OCI-LY1 (cell line): ENCODE results near the gene RPS16.
"Not testable (repeated sequence)": the region's sequence is repeated elsewhere in the genome, so short reads cannot be mapped to it uniquely, and the experiment has no call there.

ENCODE experiments used
- H2AFZ ChIP-seq: fragments of 200-600 bp; sonication (generic), shearing (Covaris generic); 2 replicates; pipeline ENCODE4 v1.6.0; 2014; ENCODE audit warnings: antibody characterized with exemption, mild to moderate bottlenecking, low read length
- H3F3A ChIP-seq: fragments of 200-600 bp; sonication (generic), shearing (Covaris generic); 2 replicates; pipeline ENCODE4 v1.6.0; 2014; ENCODE audit warnings: mild to moderate bottlenecking, antibody characterized with exemption, low read length, moderate library complexity; ENCODE audit not compliant: insufficient read depth
- H3K27ac ChIP-seq: fragments of 200-600 bp; sonication (generic); 2 replicates; pipeline ENCODE4 v1.5.1; 2014; ENCODE audit warnings: low read length, mixed run types, mild to moderate bottlenecking, low read depth; ENCODE audit not compliant: poor library complexity, severe bottlenecking
- H3K27me3 ChIP-seq: fragments of 200-600 bp; sonication (generic); 2 replicates; pipeline ENCODE4 v1.6.0; 2014; ENCODE audit warnings: antibody characterized with exemption, mild to moderate bottlenecking, low read length, moderate library complexity; ENCODE audit not compliant: insufficient read depth
- H3K36me3 ChIP-seq: fragments of 200-600 bp; sonication (generic); 2 replicates; pipeline ENCODE4 v1.6.1; 2014; ENCODE audit warnings: mild to moderate bottlenecking, antibody characterized with exemption, low read length, moderate library complexity, mixed read lengths; ENCODE audit not compliant: insufficient read depth
- H3K4me1 ChIP-seq: fragments of 200-600 bp; sonication (generic); 2 replicates; pipeline ENCODE4 v1.5.1; 2014; ENCODE audit warnings: mild to moderate bottlenecking, low read length, moderate library complexity; ENCODE audit not compliant: insufficient read depth, severe bottlenecking
- H3K4me2 ChIP-seq: fragments of 200-600 bp; sonication (generic), shearing (Covaris generic); 2 replicates; pipeline ENCODE4 v1.6.1; 2014; ENCODE audit warnings: low read length
- H3K4me3 ChIP-seq: fragments of 200-600 bp; sonication (generic); 2 replicates; pipeline ENCODE4 v1.5.1; 2014; ENCODE audit warnings: low read length, low read depth, mild to moderate bottlenecking, mixed read lengths; ENCODE audit not compliant: poor library complexity, severe bottlenecking
- H3K79me2 ChIP-seq: fragments of 200-600 bp; shearing (Covaris generic); 2 replicates; pipeline ENCODE4 v1.6.1; 2016; ENCODE audit warnings: mixed run types, low read length, mixed read lengths; ENCODE audit not compliant: insufficient read depth
- H3K9ac ChIP-seq: fragments of 200-600 bp; sonication (generic), shearing (Covaris generic); 2 replicates; pipeline ENCODE4 v1.6.1; 2014; ENCODE audit warnings: mild to moderate bottlenecking, low read length, mixed read lengths
- H3K9me2 ChIP-seq: fragments of 200-600 bp; sonication (generic), shearing (Covaris generic); 2 replicates; pipeline ENCODE4 v1.6.1; 2014; ENCODE audit warnings: low read depth, mild to moderate bottlenecking, low read length, mixed read lengths
- H3K9me3 ChIP-seq: fragments of 200-600 bp; shearing (Covaris generic); 2 replicates; pipeline ENCODE4 v1.6.1; 2014; ENCODE audit warnings: low read length, mixed read lengths
- H4K20me1 ChIP-seq: fragments of 200-600 bp; sonication (generic), shearing (Covaris generic); 2 replicates; pipeline ENCODE4 v1.6.0; 2016; ENCODE audit warnings: mild to moderate bottlenecking, low read length; ENCODE audit not compliant: insufficient read depth
- CTCF ChIP-seq: fragments of 200-600 bp; sonication (generic), shearing (Covaris generic); IDR thresholded peaks from 2 replicates; pipeline ENCODE4 v1.5.1; 2017; ENCODE audit warnings: mild to moderate bottlenecking, antibody characterized with exemption, low read length, moderate library complexity, mixed read lengths
- EZH2 ChIP-seq: fragments of 200-600 bp; sonication (generic), shearing (Covaris generic); IDR thresholded peaks from 2 replicates; pipeline ENCODE4 v1.8.0; 2017; ENCODE audit warnings: borderline replicate concordance, mixed run types, mild to moderate bottlenecking, antibody characterized with exemption, low read length, moderate library complexity, mixed read lengths

The RPS16 gene

GRCh38 chr19:39465956-39466747 is 30.4 kb upstream of the RPS16 start:
- Histone ChIP-seq H4K20me1 (no peaks in the 10 kb centered on the region), H3K27me3 (no peaks in the 10 kb centered on the region), H3K9me3 (no peaks in the 10 kb centered on the region), H2AFZ (no peak overlapping the region), H3K9me2 (no peaks in the 10 kb centered on the region), H3K4me2 (no peak overlapping the region), H3K79me2 (no peaks in the 10 kb centered on the region), H3K27ac (no peak overlapping the region), H3K36me3 (peaks cover 78% of the 10 kb centered on the region), H3K4me3 (no peak overlapping the region), H3K4me1 (no peaks in the 10 kb centered on the region), H3K9ac (no peak overlapping the region), H3F3A (no peaks in the 10 kb centered on the region)
- TF ChIP-seq CTCF (no peak), EZH2 (no peak)

GRCh38 chr19:39463403-39463802 is 27.7 kb upstream of the RPS16 start:
- no peak overlapping the region for H3K27ac ChIP-seq
- no peaks in the 10 kb centered on the region for H3K9me3 ChIP-seq
- H3K4me1 ChIP-seq: no peaks in the 10 kb centered on the region
- H3K4me2 ChIP-seq: no peak overlapping the region
- no peaks in the 10 kb centered on the region for H3F3A ChIP-seq
- no peak overlapping the region for H3K9ac ChIP-seq
- H3K9me2 ChIP-seq: no peaks in the 10 kb centered on the region
- no peaks in the 10 kb centered on the region for H3K27me3 ChIP-seq
- H3K36me3 ChIP-seq: peaks cover 78% of the 10 kb centered on the region
- no peak overlapping the region for H3K4me3 ChIP-seq
- no peaks in the 10 kb centered on the region for H4K20me1 ChIP-seq
- no peak for TF ChIP-seq EZH2
- TF ChIP-seq CTCF: no peak
- H2AFZ ChIP-seq: no peak overlapping the region
- H3K79me2 ChIP-seq: no peaks in the 10 kb centered on the region

GRCh38 chr19:39451257-39451656 is 15.5 kb upstream of the RPS16 start:
- not testable (repeated sequence) for H3K9me2 ChIP-seq

More at GRCh38 chr19:39451257-39451656, 15.5 kb upstream of the RPS16 start:
- not testable (repeated sequence) for H3K27me3 ChIP-seq, H3K9ac ChIP-seq, H3K27ac ChIP-seq, H4K20me1 ChIP-seq, H2AFZ ChIP-seq, H3K9me3 ChIP-seq, H3K4me3 ChIP-seq, H3F3A ChIP-seq, H3K4me2 ChIP-seq
- Histone ChIP-seq H3K4me1 (peaks cover 41% of the 10 kb centered on the region), H3K36me3 (peaks cover 66% of the 10 kb centered on the region), H3K79me2 (peaks cover 67% of the 10 kb centered on the region)
